Brain microvascular endothelial cell (primary cell): ENCODE results near the gene PLXNA3.

Source experiments
- DNase-seq: peaks from one replicate; pipeline ENCODE4 v3.0.0-alpha.2; 2020
- H3K27ac ChIP-seq: fragments of 250-450 bp; sonication (Bioruptor Pico); 2 replicates; pipeline ENCODE4 v1.5.1; 2020; ENCODE audit warnings: mild to moderate bottlenecking, moderate library complexity
- H3K27me3 ChIP-seq: fragments of 250-450 bp; sonication (Bioruptor Pico); replicated peaks from 2 replicates; pipeline ENCODE4 v1.5.1; 2020; ENCODE audit warnings: mild to moderate bottlenecking
- H3K36me3 ChIP-seq: fragments of 250-450 bp; sonication (Bioruptor Pico); replicated peaks from 2 replicates; pipeline ENCODE4 v1.5.1; 2020; ENCODE audit warnings: mild to moderate bottlenecking
- H3K4me3 ChIP-seq: 2 replicates; pipeline ENCODE4 v1.5.1; 2011; ENCODE audit warnings: low read depth, mild to moderate bottlenecking, control low read depth, low read length, moderate library complexity
- in situ Hi-C: cut with HindIII; loops from 2 replicates; pipeline ENCODE4 v1.10.0; 2017; ENCODE audit warnings: low sequenced_read_pairs, low pct_ligation_motif_present
- TF ChIP-seq, protein P1 (sequence below): IDR thresholded peaks from 2 replicates; pipeline ENCODE4 v1.5.1; 2011; ENCODE audit warnings: low read depth, mild to moderate bottlenecking, moderate library complexity, low read length, control low read depth, inconsistent platforms; ENCODE audit errors: missing control alignments

Gene PLXNA3

DNA sequence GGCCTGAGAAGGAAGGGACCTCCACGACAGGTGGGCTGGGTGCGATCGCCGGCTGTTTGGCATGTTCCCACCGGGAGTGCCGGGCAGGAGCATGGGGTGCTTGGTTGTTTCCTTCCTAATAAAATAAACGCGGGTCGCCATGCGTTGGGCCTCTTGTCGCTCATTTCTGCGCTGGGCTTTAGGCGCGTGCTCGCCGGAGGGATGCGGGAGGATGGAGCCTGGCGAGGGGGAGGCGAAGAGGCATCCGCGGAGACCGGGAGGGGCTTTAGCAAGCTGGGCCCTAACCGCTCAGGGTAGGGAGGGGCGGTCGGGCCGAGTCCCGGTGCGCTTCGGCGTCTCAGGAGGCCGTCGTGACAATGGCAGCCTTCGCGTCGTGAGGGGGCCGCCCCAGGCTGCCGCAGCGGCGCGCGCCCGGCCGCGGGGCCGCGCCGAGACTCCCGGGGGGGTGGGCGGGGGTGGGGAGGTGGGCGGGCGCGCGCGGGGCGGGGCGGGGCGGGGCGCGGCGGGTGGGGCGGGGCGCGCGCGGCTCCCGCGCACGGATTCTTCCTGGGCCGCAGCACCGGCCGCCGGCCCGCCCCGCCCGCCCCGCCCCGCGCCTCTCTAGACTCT lies 21.6 kb upstream of the PLXNA3 start:
- no peaks in the 10 kb centered on the region for H3K27me3 ChIP-seq
- H3K36me3 ChIP-seq: peaks cover 19% of the 10 kb centered on the region
- TF ChIP-seq, protein P1, sequence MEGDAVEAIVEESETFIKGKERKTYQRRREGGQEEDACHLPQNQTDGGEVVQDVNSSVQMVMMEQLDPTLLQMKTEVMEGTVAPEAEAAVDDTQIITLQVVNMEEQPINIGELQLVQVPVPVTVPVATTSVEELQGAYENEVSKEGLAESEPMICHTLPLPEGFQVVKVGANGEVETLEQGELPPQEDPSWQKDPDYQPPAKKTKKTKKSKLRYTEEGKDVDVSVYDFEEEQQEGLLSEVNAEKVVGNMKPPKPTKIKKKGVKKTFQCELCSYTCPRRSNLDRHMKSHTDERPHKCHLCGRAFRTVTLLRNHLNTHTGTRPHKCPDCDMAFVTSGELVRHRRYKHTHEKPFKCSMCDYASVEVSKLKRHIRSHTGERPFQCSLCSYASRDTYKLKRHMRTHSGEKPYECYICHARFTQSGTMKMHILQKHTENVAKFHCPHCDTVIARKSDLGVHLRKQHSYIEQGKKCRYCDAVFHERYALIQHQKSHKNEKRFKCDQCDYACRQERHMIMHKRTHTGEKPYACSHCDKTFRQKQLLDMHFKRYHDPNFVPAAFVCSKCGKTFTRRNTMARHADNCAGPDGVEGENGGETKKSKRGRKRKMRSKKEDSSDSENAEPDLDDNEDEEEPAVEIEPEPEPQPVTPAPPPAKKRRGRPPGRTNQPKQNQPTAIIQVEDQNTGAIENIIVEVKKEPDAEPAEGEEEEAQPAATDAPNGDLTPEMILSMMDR: no peak
- DNase-seq: no peak
- peak overlapping the region; percentile 71 for H3K4me3 ChIP-seq
- H3K27ac ChIP-seq: peak overlapping the region; percentile 94
- in situ Hi-C loops: no loop called here

DNA sequence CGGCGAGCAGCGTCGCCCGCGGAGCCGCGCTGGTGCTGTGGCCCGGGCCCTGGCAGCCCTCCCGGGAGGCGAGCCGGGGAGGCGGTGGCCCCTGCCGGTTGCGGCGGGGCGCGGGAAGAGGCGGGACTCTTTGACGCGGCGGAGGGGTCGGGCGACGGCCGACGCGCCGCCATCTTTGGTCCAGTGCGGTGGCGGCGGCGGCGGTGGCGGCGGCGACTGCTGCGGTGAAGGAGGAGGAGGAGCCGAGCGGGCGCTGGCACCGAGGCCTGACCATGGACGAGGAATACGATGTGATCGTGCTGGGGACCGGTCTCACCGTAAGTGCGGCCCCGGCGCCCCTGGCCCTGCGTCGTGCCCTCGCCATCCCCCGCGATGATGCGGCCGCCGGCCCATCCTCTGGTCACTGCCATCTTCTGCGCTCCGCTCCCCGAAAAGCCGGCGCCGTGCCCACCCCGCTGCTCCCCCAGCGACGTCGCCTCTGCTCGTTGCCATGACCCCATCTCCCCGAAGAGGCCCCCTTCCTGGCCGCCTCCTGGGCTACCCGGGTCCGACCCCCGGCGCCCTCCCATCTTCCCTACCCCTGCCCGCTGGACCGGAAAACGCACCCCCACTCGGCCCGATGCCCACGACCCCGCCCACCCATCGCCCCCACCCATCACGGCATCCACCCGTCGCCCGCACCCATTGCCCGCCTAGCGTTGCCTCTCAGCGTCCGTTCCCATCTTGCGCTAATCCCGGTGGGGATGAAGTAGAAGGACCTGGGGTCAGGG lies 20.9 kb upstream of the PLXNA3 start, which contains the start of gene GDI1:
Gene GDI1, plus strand, starts transcription at position 172 of the 770 bp plus-strand sequence. Its CDS starts 101 bp downstream, at position 273.
- in situ Hi-C loops: no loop called here
- TF ChIP-seq, protein P1: no peak
- Histone ChIP-seq H3K27me3 (no peaks in the 10 kb centered on the region), H3K36me3 (peaks cover 19% of the 10 kb centered on the region), H3K27ac (peak within 1 kb of the TSS; percentile 94), H3K4me3 (peak within 1 kb of the TSS; percentile 71)
- no peak for DNase-seq

DNA sequence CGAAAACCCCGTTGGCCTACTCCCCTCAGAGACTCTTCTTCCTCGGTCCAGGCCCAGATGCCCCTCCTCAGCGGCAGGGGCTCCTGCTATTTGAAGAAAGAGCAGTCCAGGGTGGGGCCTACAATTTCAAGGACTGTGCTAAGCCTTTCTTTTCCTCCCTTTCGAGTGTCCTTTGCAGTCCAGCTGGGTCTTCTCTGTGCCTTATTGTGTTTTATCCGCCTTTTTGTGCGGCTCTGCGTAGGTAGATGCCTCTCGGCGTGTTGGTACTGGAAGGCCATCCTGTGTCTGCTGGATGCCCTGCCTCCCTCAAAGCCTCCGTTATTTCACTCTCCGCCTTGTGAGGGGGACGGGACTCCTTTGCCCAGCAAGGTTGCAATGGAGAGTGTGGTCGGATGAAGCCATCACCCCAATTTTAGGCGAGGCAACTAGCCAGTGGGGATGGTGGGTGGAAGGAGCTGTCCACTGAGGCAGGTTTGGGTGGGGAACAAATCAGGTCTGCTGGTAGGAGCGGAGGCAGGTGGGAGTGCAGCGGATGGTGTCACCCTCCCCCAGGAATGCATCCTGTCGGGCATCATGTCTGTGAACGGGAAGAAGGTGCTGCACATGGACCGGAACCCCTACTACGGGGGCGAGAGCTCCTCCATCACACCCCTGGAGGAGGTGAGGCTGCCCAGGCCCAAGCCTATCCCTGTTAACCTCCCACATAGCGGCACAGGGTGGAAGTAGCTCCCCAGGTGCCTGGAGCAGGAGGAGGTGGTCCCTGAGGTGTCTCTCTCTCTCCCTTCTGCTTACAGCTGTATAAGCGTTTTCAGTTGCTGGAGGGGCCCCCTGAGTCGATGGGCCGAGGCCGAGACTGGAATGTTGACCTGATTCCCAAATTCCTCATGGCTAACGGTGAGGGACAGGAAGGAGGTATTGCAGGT lies 19.8 kb upstream of the PLXNA3 start:
- Histone ChIP-seq H3K27me3 (no peaks in the 10 kb centered on the region), H3K4me3 (peak overlapping the region; percentile 71), H3K27ac (no peak overlapping the region), H3K36me3 (peaks cover 24% of the 10 kb centered on the region)
- in situ Hi-C loops: no loop called here
- DNase-seq: no peak
- TF ChIP-seq, protein P1: no peak

DNA sequence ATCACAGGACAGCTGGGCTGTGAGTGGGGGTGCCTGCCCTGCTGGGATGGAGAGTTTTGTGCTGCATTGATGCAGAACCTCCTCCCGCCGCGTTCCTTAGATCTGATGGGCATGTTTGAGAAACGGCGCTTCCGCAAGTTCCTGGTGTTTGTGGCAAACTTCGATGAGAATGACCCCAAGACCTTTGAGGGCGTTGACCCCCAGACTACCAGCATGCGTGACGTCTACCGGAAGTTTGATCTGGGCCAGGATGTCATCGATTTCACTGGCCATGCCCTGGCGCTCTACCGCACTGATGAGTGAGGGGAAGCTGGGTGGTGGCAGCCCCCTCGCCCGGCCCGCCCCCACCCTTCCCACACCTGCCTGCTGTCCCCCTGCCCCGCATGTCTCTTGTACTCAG lies 18.2 kb upstream of the PLXNA3 start:
- in situ Hi-C loops: no loop called here
- Histone ChIP-seq H3K4me3 (no peak overlapping the region), H3K36me3 (peaks cover 24% of the 10 kb centered on the region), H3K27me3 (no peaks in the 10 kb centered on the region), H3K27ac (no peak overlapping the region)
- TF ChIP-seq, protein P1: no peak
- no peak for DNase-seq

DNA sequence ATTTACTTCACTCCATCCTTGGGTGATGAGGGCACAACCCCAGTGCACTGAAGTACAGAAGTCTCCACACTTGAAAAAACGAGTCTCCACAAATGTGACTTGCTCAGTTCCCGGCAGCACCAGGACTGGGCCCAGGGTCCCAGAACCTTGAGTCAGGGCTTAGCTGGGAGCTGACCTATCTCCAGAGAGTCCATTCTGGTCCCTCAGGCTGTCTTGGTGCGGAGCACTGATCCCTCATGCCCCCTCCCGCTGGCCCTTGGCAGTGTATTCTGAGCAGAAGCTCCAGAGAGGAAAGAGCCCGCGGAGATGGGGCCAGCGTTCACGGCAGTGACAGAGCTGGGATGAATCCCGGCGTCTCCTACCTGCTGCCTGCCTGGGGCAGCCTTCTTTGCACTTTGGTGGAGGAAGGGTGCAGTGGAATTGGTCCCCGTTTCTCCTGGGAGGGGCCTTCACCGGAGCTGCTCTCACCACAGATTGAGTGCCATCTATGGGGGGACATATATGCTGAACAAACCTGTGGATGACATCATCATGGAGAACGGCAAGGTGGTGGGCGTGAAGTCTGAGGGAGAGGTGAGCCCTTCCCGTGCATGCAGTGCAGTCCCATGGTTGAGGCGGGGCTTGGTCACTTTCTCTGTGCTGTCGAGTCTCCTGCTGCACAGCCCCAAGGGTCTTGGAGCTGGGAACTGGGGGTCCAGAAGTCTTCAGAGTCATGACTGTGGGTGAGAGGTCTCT lies 17.3 kb upstream of the PLXNA3 start:
- Histone ChIP-seq H3K4me3 (no peak overlapping the region), H3K36me3 (peaks cover 17% of the 10 kb centered on the region), H3K27ac (no peak overlapping the region), H3K27me3 (no peaks in the 10 kb centered on the region)
- TF ChIP-seq, protein P1: no peak
- DNase-seq: no peak
- in situ Hi-C loops: no loop called here
